Measurements from ENCODE around the gene DISC1.

DNA sequence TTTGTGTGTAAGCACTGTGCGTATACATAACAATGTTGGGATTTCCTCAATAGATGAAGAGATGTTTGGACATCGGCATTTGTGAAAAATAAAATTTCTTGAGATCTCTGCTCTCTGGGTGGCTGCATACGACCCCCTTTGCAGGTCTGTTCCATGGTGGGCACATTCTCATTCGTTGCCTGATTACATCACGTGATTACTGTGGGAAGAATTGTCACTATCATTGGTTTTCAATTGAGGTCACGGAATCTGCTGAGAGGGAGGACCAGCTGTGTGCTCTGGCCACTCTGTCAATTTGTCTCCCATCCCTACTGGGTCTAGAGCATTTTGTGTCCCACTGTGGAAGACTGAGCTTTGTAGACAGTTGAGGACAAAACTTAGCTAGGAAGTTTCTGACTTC, 81.8 kb downstream of the DISC1 start:
- TF ChIP-seq CTCF (IDR thresholded peaks at IDR 0.05), result no peak
- no peak for TF ChIP-seq POLR2AphosphoS5 (IDR thresholded peaks at IDR 0.05; ENCODE audit: low read depth, low read length)
